Posterior vena cava (tissue), 2 donors: ENCODE data around the gene FOXN3. TPM values are rescaled to one million over a fixed set of nuclear protein-coding genes. Genes with fewer than 3 reads are reported as not detected.

ENCODE experiments used
- DNase-seq: peaks from one replicate; pipeline ENCODE4 v3.0.0-alpha.2; 2020; ENCODE audit warnings: low spot score
- intact Hi-C, 2 donors: fragments of 100-400 bp; cut with DNase I; formaldehyde crosslinking; loops; one replicate each; pipeline versions ENCODE4 v1.14.1 to v1.14.2; 2022 to 2023
- total RNA-seq, 2 donors: library from RNA; stranded (reverse); fragmentation: NEBNext Ultra II Directional; extraction: Animal tissue kit (Norgen Biotek cat#: 25700); gene quantifications; one replicate each; pipeline ENCODE4 v1.2.1, GENCODE V29; 2021
- donor health status: DM: yes; HTN: yes; CAD: no.
- donor health status: DM: yes; HTN: yes; CAD: no.

The FOXN3 gene
- total RNA-seq, 2 donors from 2014 or later = 138 to 142 TPM

GRCh38 chr14:89236851-89237250 lies 180.2 kb downstream of the FOXN3 start:
- intact Hi-C loops = no loop called here
- DNase-seq = no peak

- no peak for DNase-seq
- intact Hi-C loops = no loop called here
These were observed 183.8 kb downstream of the FOXN3 start for GRCh38 chr14:89233184-89233583.

GRCh38 chr14:89232265-89233070 lies 184.6 kb downstream of the FOXN3 start:
- no peak for DNase-seq
- intact Hi-C loops = no loop called here

- intact Hi-C loops = no loop called here
- DNase-seq = no peak
These were observed 185.5 kb downstream of the FOXN3 start for GRCh38 chr14:89231426-89232113.

- DNase-seq = no peak
- intact Hi-C loops = no loop called here
These were observed 188.0 kb downstream of the FOXN3 start for GRCh38 chr14:89228921-89229639.

GRCh38 chr14:89227496-89227836 lies 189.6 kb downstream of the FOXN3 start:
- intact Hi-C loops = no loop called here
- DNase-seq = no peak

- intact Hi-C loops = no loop called here
- DNase-seq = no peak
These were observed 190.1 kb downstream of the FOXN3 start for GRCh38 chr14:89226801-89227495.

- no peak for DNase-seq
- intact Hi-C loops = no loop called here
These were observed 191.4 kb downstream of the FOXN3 start for GRCh38 chr14:89225607-89226006.

GRCh38 chr14:89221109-89221810 lies 195.8 kb downstream of the FOXN3 start:
- DNase-seq = no peak
- intact Hi-C loops = no loop called here

GRCh38 chr14:89219051-89219450 lies 198.0 kb downstream of the FOXN3 start:
- DNase-seq = no peak
- intact Hi-C loops = no loop called here

GRCh38 chr14:89217891-89218290 lies 199.1 kb downstream of the FOXN3 start:
- DNase-seq = no peak
- intact Hi-C loops = no loop called here

GRCh38 chr14:89215531-89215930 lies 201.5 kb downstream of the FOXN3 start:
- DNase-seq = no peak
- intact Hi-C loops = no loop called here

GRCh38 chr14:89215114-89215513 lies 201.9 kb downstream of the FOXN3 start:
- intact Hi-C loops = no loop called here
- no peak for DNase-seq

GRCh38 chr14:89214221-89214965 lies 202.6 kb downstream of the FOXN3 start:
- intact Hi-C loops = no loop called here
- DNase-seq = peak; percentile 89

GRCh38 chr14:89212386-89213235 lies 204.4 kb downstream of the FOXN3 start:
- intact Hi-C loops = no loop called here
- DNase-seq = no peak

GRCh38 chr14:89209558-89209957 lies 207.5 kb downstream of the FOXN3 start:
- intact Hi-C loops = no loop called here
- no peak for DNase-seq

GRCh38 chr14:89207925-89208328 lies 209.1 kb downstream of the FOXN3 start:
- intact Hi-C loops = no loop called here
- DNase-seq = no peak
